GM23248 (cell line): ENCODE results near the gene NUFIP1.

ENCODE experiments used
- EZH2 ChIP-seq: fragments of 200-600 bp; sonication (generic); IDR thresholded peaks from 2 replicates; pipeline ENCODE4 v1.6.1; 2018; ENCODE audit warnings: antibody characterized with exemption, mild to moderate bottlenecking; ENCODE audit not compliant: insufficient read depth, poor library complexity, severe bottlenecking
- EZH2phosphoT487 ChIP-seq: fragments of 200-600 bp; sonication (generic); IDR thresholded peaks from 2 replicates; pipeline ENCODE4 v1.6.1; 2018; ENCODE audit warnings: antibody characterized with exemption, moderate library complexity, mild to moderate bottlenecking, low read depth; ENCODE audit not compliant: insufficient read depth

- TF ChIP-seq EZH2 (no peak), EZH2phosphoT487 (no peak)
Observed at GRCh38 chr13:44903574-44903985, 85.7 kb downstream of the NUFIP1 start.
